Stimulated activated CD8-positive, alpha-beta memory T cell treated with anti-CD3 and anti-CD28 coated beads, Interleukin-15, amount 100 ng/mL, for 4 hours (primary cell): ENCODE results near the gene ARHGAP8.
"Not testable (repeated sequence)": the region's sequence is repeated elsewhere in the genome, so short reads cannot be mapped to it uniquely, and the experiment has no call there.

Experiments used
- DNase-seq, 2 donors: peaks; one replicate each; pipeline ENCODE4 v3.0.0-alpha.2; 2020; ENCODE audit warnings: low read depth in 2 of 2

Gene ARHGAP8

DNA sequence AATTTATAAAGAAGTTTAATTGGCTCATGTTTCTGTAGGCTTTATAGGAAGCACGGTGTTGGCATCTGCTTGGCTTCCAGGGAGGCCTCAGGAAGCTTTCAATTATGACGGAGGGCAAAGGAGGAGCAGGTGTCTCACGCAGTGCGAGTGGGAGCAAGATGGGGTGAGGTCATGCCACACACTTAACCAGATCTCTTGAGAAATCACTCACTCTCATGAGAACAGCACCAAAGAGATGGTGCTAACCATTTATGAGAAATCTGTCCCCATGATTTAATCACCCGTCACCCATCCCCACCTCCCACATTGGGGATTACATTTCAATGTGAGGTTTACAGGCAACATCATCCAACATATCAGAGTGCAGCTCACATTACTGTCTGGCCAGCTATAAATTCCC lies 103.5 kb downstream of the ARHGAP8 start:
- DNase-seq, result no peak

DNA sequence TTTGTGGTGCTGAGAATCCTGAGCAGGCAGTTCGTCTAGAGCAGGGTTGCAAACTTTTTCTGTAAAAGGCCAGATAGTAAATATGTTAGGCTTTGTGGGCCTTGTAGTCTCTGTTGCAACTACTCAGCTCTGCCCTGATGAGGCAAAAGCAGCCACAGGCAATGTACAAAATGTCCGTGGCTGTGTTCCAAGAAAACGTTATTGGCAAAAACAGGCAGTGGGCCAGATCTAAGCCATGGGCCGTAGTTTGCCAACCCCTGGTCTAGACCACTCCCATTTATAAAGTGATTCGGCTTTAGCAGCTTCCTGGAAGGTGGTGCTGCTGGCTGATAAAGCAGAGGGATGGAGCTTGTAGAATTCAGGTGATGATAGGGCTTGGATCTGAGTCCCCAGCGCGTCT lies 106.4 kb downstream of the ARHGAP8 start:
- DNase-seq, result not testable (repeated sequence)

DNA sequence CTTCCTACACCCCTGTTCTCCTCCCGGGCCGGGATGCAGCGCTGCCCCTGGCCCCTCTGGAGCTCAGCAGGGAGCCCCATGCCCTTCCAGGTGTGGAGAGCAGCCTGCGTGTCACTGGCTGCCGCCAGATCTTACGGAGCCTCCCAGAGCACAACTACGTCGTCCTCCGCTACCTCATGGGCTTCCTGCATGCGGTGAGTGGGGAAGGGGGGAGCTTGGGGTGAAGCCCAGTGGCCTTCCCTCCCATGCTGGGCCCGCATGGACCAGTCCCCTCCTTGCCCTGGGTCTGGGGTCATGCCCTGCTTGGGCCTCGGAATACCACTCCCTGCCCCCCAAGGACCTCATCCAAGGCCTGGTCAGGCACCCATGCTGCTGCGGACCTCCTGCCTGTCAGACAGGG lies 107.3 kb downstream of the ARHGAP8 start:
- no peak for DNase-seq

- DNase-seq, result no peak
These were observed 107.9 kb downstream of the ARHGAP8 start for GRCh38 chr22:44860311-44860710.

DNA sequence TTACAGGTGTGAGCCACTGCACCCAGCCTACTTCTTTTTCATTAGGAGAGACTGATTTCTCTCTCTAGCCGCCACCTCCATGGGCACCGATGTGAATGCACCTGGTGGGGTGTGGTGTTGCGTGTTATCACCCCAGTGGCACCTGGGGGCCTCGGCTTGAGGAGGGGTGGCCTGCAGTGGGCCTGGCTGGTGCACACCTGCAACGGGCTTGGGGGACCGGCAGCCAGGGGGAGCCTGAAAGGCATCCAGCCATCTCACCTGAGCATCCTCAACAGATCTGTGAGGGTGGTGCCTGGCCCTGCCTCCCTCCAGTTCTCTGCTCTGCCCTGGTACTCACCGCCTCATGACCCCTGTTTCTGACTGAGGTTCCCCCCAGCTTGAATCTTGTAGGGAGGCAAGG lies 108.9 kb downstream of the ARHGAP8 start:
- no peak for DNase-seq

DNA sequence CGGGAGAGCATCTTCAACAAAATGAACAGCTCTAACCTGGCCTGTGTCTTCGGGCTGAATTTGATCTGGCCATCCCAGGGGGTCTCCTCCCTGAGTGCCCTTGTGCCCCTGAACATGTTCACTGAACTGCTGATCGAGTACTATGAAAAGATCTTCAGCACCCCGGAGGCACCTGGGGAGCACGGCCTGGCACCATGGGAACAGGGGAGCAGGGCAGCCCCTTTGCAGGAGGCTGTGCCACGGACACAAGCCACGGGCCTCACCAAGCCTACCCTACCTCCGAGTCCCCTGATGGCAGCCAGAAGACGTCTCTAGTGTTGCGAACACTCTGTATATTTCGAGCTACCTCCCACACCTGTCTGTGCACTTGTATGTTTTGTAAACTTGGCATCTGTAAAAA lies 109.9 kb downstream of the ARHGAP8 start:
- DNase-seq, result no peak

GRCh38 chr22:44862981-44863860 lies 110.8 kb downstream of the ARHGAP8 start:
- no peak for DNase-seq

GRCh38 chr22:44865193-44866057 lies 113.0 kb downstream of the ARHGAP8 start:
- DNase-seq, result no peak

DNA sequence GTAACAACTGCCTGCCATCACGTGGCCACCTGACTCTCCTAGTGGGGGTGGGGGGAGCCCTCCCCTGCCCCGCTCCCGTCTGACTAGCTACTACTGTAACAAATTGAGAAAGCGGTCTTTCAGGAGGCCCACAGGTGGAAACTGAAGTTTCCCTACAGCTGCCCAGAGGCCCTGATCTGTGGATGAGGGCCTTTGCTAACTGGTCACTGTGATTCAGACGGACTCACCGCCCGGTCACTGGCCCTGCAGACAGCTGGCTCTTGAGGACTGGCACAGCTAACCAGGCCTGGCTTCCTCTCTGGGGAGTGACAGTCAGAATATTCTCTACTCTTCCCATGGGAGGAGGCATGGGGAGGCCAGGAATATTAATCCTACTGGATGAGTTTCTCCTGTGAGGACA lies 116.8 kb downstream of the ARHGAP8 start:
- DNase-seq, result no peak

GRCh38 chr22:44870021-44870420 lies 117.6 kb downstream of the ARHGAP8 start:
- no peak for DNase-seq

GRCh38 chr22:44871782-44872181 lies 119.4 kb downstream of the ARHGAP8 start:
- DNase-seq, result no peak

DNA sequence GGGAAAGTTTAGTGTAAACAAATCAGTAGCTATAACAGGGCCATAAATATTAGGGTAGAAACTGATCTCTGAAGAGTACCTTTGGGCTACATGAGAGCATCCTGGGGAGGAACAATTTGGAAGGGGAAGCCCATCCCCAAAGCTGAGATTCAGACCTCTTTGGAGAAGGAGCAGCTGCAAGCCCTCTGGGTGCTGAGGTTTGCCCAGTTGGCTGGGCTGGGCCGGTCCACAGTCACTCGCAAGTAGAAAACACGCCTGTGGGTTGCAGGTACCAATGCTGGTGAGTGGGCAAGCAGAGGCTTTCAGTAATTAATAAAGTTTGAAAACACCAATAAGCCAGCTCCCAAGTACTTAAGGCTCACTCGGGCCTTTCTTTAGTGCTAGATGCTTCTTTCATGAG lies 124.5 kb downstream of the ARHGAP8 start:
- no peak for DNase-seq

DNA sequence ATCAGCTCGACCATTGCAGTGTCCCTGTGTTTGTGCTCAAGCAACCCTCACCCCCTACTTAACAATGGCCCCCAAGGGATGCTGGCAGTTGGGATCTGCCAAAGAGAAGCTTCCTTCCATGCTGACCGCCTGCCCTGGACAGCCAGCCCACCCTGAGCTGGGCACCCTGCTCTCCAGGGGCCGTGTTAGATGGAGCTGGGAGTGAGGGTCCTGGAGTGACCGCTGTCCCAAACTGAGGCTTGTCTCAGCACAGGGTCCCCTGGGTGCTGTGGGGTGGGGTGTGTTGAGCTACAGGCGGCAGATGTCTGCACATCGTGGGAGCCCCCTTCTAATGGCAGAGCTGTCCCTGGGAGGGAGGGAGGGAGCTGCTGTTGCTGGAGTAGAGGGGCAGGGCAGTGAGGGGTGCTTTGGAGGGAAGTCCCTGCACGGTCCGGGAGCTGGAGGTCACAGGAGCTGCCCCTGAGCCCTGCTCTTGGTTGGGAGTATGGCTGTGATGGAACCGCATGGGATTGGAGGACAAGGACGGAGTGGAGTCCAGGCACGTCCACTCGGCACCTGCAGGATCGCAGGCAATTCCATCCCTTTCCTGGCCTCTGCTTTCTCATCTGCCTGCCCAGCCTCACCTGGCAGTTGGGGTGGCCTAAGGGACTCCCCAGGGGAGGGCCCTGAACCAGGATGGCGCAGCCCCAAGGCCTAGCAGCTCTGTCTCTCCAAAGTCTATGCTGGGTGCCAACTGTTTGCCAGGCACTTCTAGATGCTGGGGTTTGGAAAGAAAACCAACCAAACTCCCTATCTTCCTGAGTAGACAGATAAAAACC lies 126.3 kb downstream of the ARHGAP8 start:
- DNase-seq, result no peak

DNA sequence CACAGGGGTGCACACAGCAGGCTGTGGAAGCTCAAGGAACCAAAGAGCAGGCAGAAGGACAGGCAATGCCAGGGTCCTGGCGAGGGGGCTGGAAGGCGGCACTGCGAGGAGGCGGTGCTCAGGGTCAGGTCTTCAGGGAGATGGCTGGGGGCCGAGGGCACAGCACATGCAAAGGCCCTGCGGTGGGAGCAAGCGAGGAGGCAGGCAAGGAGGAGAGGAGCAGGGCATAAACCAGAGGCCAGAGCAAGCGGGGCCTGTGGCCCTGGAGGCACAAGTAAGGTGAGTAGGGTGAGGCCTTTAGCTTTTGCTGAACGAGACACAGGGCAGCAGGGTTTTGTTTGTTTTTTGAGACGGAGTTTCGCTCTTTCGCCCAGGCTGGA lies 126.9 kb downstream of the ARHGAP8 start:
- DNase-seq, result no peak

DNA sequence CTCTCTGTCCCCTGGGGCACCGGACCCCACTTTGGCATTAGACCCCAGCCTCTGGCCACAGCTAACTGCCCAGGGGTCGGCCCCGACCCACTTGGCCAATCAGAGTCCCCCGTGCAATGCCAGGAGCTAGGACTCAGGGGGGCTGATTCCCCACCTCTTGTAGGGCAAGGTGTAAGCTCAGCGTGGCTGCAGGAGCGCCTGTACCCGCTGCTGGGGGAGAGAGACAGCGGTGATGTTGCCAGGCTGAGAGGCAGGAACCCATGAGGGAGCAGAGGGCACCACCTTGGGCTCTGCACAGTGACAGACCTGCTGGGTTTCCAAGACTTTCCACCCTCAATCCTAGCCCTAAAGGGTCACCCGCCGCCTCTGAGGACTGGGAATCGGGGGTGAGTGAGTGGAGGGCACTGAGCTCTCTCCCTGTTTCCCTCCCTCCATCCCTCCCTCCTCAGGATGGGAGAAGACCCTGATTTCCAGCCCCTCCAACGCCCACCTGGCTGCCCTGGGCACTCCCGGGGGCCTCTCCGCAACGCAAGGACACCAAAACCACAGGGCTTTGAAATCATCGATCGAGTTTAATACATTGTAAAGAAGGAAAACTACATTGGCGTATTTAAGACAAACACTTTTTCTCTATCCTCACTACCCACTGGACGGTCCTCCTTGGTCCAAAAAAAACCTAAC lies 128.4 kb downstream of the ARHGAP8 start:
- DNase-seq, result no peak

DNA sequence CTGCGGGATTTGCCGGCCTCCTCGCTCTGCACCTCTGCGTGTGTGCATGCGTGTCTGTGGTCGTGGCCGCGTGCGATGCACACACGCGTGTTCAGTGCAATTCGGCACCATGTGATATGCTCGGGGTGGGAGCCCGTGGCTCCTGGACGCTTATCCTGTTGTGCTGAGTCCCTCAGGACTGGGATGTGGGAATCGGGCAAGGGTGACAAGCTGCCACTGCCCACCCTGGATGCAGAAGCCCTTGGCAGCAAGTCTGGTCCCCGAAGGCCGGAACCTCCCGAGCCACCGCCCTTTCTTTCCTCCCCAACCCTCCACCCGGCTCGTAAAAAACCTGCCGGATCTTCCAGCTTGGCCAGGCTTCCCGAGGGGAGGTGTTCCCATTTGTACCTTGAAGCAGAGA lies 129.2 kb downstream of the ARHGAP8 start:
- DNase-seq, result no peak

DNA sequence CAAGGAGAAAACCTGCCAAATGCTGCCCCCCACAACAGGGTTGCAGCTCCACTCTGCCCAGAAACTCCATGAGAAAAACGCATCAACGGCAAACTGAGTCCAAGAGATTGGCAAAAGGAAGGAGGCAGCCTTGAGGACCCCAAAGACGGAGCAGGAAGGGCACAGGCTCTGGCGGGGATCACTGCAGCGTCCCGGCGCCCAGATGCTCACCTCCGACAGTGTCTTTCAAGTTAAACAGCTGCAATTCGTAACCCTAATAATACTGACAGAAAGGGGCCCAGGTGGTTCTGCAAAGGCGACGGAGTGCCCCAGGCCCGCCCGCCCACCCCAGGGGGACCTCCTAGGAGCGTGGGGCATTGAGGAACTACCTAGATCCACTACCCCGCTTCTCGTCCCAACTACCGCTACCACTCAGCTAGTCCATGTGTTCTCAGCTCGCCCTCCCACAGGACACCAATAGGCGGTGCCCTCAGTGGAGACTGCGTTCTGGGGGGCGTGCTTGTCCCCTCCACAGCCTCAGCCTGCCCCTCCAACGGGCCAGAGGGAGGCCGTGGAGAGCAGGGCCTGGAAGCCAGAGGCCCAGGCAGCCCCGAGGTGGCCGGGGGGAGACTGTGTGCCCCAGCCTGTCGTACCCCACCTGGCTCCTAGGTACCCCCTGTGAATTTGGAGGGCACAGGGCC lies 130.0 kb downstream of the ARHGAP8 start:
- DNase-seq, result no peak

DNA sequence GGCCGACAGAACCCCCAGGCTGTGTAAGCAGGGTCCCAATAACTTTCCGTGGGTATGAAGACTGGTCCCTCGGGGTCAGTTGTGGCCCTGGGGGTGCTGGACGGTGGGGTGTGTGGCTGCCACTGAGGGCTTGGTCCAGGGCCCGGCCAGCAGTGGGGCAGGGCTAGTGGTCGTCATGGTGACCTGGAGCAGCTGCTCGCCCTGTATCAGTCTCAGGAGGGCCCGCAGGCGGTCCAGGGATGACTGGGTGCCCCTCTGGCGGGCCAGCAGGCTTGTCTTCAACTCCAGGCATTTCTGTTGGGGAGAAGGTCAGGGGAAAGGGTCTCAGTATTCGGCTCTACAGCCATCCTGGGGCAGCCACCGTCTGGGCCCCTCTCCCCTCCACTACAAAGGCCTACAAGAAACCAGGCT lies 130.6 kb downstream of the ARHGAP8 start:
- DNase-seq, result no peak

- no peak for DNase-seq
These were observed 132.2 kb downstream of the ARHGAP8 start for GRCh38 chr22:44884562-44884961.

DNA sequence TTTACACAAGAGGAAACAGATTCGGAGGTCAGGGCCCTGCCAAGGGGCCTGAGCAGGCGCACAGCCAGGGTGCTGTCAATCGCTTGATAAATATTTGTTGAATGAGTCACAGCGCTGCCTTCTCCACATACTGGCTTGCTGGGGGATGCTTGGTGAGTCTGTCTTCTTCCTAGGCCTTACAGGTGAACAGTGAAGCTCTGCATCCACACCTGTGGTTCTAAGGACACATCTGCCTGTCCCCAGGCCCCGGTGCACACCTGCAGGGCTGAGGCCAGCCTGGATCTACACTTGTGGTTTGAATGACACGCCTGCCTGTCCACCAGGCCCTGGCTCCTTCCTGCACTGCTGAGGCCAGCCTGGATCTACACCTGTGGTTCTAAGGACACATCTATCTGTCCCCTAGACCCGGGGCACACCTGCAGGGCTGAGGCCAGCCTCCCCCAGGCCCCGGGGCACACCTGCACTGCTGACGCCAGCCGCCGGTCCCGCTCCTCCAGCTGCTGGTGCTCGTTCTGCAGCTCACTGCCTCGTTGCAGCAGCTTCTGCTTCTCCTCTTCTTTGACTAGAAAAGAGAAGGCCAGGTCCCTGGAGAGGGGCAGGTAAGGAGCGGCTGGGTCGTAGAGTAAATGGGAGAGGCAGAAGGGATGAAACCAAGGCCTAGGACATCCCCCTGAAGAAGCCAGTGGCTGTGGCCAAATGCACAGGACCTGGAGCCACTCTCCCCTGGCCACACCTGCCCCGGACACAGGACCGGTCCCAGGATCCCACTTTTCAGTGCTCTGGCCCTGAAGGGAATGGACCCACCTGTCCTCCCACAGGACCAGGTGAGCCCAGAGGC lies 132.8 kb downstream of the ARHGAP8 start:
- no peak for DNase-seq
